Lung (tissue), 13 donors: ENCODE results near the gene HSPA1B. TPM values are rescaled to one million over a fixed set of nuclear protein-coding genes. Genes with fewer than 3 reads are reported as not detected.
A peak's percentile ranks its signal among the peaks of the same experiment; 100 is the strongest.

Source experiments
- ATAC-seq: fragments of 200-7000 bp; cut with Tn5 transposase; one replicate; pipeline ENCODE4 v1.9.1; 2020; ENCODE audit warnings: moderate number of reproducible peaks; ENCODE audit not compliant: insufficient read depth, low FRiP score
- DNase-seq, 3 donors: peaks; one replicate each; pipeline ENCODE4 v3.0.0-alpha.2; 2013 to 2017
- H3K27ac ChIP-seq, 2 donors: one replicate each; pipeline ENCODE4 v1.5.1; 2013; ENCODE audit warnings: mild to moderate bottlenecking in 2 of 2, moderate library complexity in 2 of 2, control low read depth in 1 of 2, inconsistent platforms in 1 of 2, low read depth in 1 of 2, low read length in 1 of 2
- H3K27me3 ChIP-seq, 3 donors: one replicate each; pipeline ENCODE4 v1.5.1; 2013; ENCODE audit warnings: low read length in 2 of 3; ENCODE audit not compliant: control insufficient read depth in 3 of 3, insufficient read depth in 3 of 3
- H3K36me3 ChIP-seq, 4 donors: one replicate each; pipeline ENCODE4 v1.5.1; 2013; ENCODE audit warnings: low read length in 4 of 4, mild to moderate bottlenecking in 1 of 4, moderate library complexity in 1 of 4; ENCODE audit not compliant: control insufficient read depth in 4 of 4, insufficient read depth in 4 of 4
- H3K4me1 ChIP-seq, 5 donors: one replicate each; pipeline ENCODE4 v1.5.1; 2013; ENCODE audit warnings: low read length in 5 of 5, mild to moderate bottlenecking in 2 of 5, moderate library complexity in 1 of 5; ENCODE audit not compliant: control insufficient read depth in 5 of 5, insufficient read depth in 5 of 5
- H3K4me3 ChIP-seq: one replicate; pipeline ENCODE4 v1.5.1; 2013; ENCODE audit warnings: mild to moderate bottlenecking, control low read depth, moderate library complexity
- H3K9ac ChIP-seq, 2 donors: one replicate each; pipeline ENCODE4 v1.5.1; 2013; ENCODE audit warnings: low read length in 2 of 2, control low read depth in 1 of 2; ENCODE audit not compliant: insufficient read depth in 1 of 2
- H3K9me3 ChIP-seq, 4 donors: one replicate each; pipeline ENCODE4 v1.5.1; 2013; ENCODE audit warnings: low read length in 3 of 4, mild to moderate bottlenecking in 1 of 4, moderate library complexity in 1 of 4; ENCODE audit not compliant: control insufficient read depth in 4 of 4, insufficient read depth in 3 of 4
- WGBS, 2 donors: extraction: QIAGEN DNeasy Blood & Tissue Kit; methylation state at CpG; one replicate each; pipeline ENCODE4 v1.1.7; 2013; 5-methylcytosine and 5-hydroxymethylcytosine counted together
- polyA plus RNA-seq, 2 donors: library from polyadenylated mRNA; stranded (reverse); fragments of 200-250 nt; gene quantifications; one replicate each; pipeline ENCODE4 v1.2.1, GENCODE V29; 2013
- small RNA-seq: library from RNA; depleted of rRNA; stranded (forward); fragments of <200 nt; gene quantifications from one replicate; pipeline ENCODE3, GENCODE V24; 2014; ENCODE audit warnings: low replicate concordance
- total RNA-seq, 2 donors: library from RNA; depleted of rRNA in 1 of 2; stranded (reverse); fragments of >200 nt in 1 of 2; gene quantifications; one replicate each; pipeline ENCODE4 v1.2.1, GENCODE V29; 2014 to 2021
- TF ChIP-seq, protein P1 (sequence below): IDR thresholded peaks from 2 replicates; pipeline ENCODE4 v1.5.1; 2012; ENCODE audit warnings: mild to moderate bottlenecking; ENCODE audit errors: control extremely low read depth, extremely low read depth
- donor health status: control.
- donor health status: control.
- donor health status: Bipolar disorder and iron deficiency.
- donor health status: healthy.
- donor health status: DM: yes; HTN: yes; CAD: no.

The HSPA1B gene
- total and polyA plus RNA-seq, 4 donors: 33.2 to 1,377 (median 99.4) TPM

DNA sequence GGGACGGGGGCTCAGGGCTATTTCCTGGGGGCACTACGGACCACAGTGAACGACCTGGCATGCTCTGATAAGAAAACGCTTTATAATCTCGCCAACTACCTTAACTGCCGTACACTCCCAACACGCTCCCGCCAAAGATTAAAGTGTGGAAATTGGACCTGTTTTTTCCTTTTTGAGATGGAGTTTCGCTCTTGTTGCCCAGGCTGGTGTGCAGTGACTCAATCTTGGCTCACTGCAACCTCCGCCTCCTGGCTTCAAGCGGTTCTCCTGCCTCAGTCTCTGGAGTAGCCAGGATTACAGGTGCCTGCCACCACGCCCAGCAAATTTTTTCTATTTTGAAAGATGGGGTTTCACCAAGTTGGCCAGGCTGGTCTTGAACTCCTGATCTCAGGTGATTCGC is 51.6 kb downstream of the HSPA1B start:
- Histone ChIP-seq H3K27me3 (no peaks in the 10 kb centered on the region), H3K9me3 (no peaks in the 10 kb centered on the region), H3K4me3 (no peak overlapping the region), H3K4me1 (peaks cover 0 to 6% (median 0%) of the 10 kb centered on the region in 5 donors), H3K36me3 (peaks cover 2 to 41% (median 19%) of the 10 kb centered on the region in 4 donors), H3K27ac (no peak overlapping the region), H3K9ac (no peak overlapping the region)
- DNase-seq (no peak), ATAC-seq (no peak)
- TF ChIP-seq, protein P1, sequence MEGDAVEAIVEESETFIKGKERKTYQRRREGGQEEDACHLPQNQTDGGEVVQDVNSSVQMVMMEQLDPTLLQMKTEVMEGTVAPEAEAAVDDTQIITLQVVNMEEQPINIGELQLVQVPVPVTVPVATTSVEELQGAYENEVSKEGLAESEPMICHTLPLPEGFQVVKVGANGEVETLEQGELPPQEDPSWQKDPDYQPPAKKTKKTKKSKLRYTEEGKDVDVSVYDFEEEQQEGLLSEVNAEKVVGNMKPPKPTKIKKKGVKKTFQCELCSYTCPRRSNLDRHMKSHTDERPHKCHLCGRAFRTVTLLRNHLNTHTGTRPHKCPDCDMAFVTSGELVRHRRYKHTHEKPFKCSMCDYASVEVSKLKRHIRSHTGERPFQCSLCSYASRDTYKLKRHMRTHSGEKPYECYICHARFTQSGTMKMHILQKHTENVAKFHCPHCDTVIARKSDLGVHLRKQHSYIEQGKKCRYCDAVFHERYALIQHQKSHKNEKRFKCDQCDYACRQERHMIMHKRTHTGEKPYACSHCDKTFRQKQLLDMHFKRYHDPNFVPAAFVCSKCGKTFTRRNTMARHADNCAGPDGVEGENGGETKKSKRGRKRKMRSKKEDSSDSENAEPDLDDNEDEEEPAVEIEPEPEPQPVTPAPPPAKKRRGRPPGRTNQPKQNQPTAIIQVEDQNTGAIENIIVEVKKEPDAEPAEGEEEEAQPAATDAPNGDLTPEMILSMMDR: no peak
- 68 to 82% methylated on average over 13 of the region's 13 CpGs for WGBS, 2 donors

Small RNA genes lying within 50 kb of the gene (small RNA-seq; reads per million reads assigned to genes)
- gene RF00019 (not detected), gene SNORD48 (146 reads per million, percentile 98 among the genes with 10 or more reads in this experiment), gene SNORD52 (not detected)

Other genes with a start within 250 kb of the HSPA1B start
Only the 30 nearest of the 38 such genes appear.
- 1 to 10 TPM; 1.3 to 2.5 TPM for gene APOM, start 171.8 kb upstream of the HSPA1B start, total RNA-seq
- 1 to 10 TPM; 2.2 to 8.8 TPM for gene APOM, start 171.8 kb upstream of the HSPA1B start, polyA plus RNA-seq
- 10 to 100 TPM; 18.9 to 26.8 TPM for gene C6orf47, start 167.0 kb upstream of the HSPA1B start, total RNA-seq
- gene C6orf47, start 167.0 kb upstream of the HSPA1B start, polyA plus RNA-seq: 10 to 100 TPM; 23.5 to 24.5 TPM
- 10 to 100 TPM; 13.3 to 16.6 TPM for gene GPANK1, start 162.7 kb upstream of the HSPA1B start, total RNA-seq
- 10 to 100 TPM; 12.7 to 15.7 TPM for gene GPANK1, start 162.7 kb upstream of the HSPA1B start, polyA plus RNA-seq
- gene CSNK2B, start 161.7 kb upstream of the HSPA1B start, total RNA-seq: 100 to 1,000 TPM; 114 to 123 TPM
- 100 to 1,000 TPM; 150 to 154 TPM for gene CSNK2B, start 161.7 kb upstream of the HSPA1B start, polyA plus RNA-seq
- gene LY6G5B, start 157.8 kb upstream of the HSPA1B start, total RNA-seq: 10 to 100 TPM in 1 of 2 donors, 1 to 10 TPM in 1; 5.7 to 13.7 TPM
- 1 to 10 TPM; 7.6 to 8.8 TPM for gene LY6G5B, start 157.8 kb upstream of the HSPA1B start, polyA plus RNA-seq
- gene LY6G5C, start 146.7 kb upstream of the HSPA1B start, total RNA-seq: 1 to 10 TPM; 3.0 to 5.0 TPM
- gene LY6G5C, start 146.7 kb upstream of the HSPA1B start, polyA plus RNA-seq: 1 to 10 TPM; 2.8 to 3.9 TPM
- 10 to 100 TPM; 49.5 to 57.7 TPM for gene ABHD16A, start 124.4 kb upstream of the HSPA1B start, total RNA-seq
- gene ABHD16A, start 124.4 kb upstream of the HSPA1B start, polyA plus RNA-seq: 10 to 100 TPM; 30.6 to 68.6 TPM
- under 1 TPM in 1 of 2 donors, not detected in 1; 0.21 TPM for gene LY6G6F, start 120.9 kb upstream of the HSPA1B start, total RNA-seq
- 1 to 10 TPM in 1 of 2 donors, not detected in 1; 2.2 TPM for gene LY6G6F, start 120.9 kb upstream of the HSPA1B start, polyA plus RNA-seq
- gene LY6G6D, start 112.4 kb upstream of the HSPA1B start, total RNA-seq: not detected
- gene LY6G6D, start 112.4 kb upstream of the HSPA1B start, polyA plus RNA-seq: not detected
- not detected for gene LY6G6C, start 106.0 kb upstream of the HSPA1B start, total RNA-seq
- gene LY6G6C, start 106.0 kb upstream of the HSPA1B start, polyA plus RNA-seq: under 1 TPM; 0.14 to 0.16 TPM
- gene MPIG6B, start 104.4 kb upstream of the HSPA1B start, total RNA-seq: 1 to 10 TPM in 1 of 2 donors, under 1 TPM in 1; 0.64 to 1.1 TPM
- gene MPIG6B, start 104.4 kb upstream of the HSPA1B start, polyA plus RNA-seq: 1 to 10 TPM in 1 of 2 donors, under 1 TPM in 1; 0.45 to 2.3 TPM
- 10 to 100 TPM; 60.3 to 80.0 TPM for gene DDAH2, start 98.4 kb upstream of the HSPA1B start, total RNA-seq
- gene DDAH2, start 98.4 kb upstream of the HSPA1B start, polyA plus RNA-seq: 100 to 1,000 TPM; 103 to 130 TPM
- 100 to 1,000 TPM; 231 to 368 TPM for gene CLIC1, start 91.2 kb upstream of the HSPA1B start, total RNA-seq
- 100 to 1,000 TPM; 387 to 763 TPM for gene CLIC1, start 91.2 kb upstream of the HSPA1B start, polyA plus RNA-seq
- gene MSH5, start 87.7 kb upstream of the HSPA1B start, total RNA-seq: 10 to 100 TPM; 11.6 to 17.8 TPM
- 10 to 100 TPM in 1 of 2 donors, 1 to 10 TPM in 1; 4.5 to 15.1 TPM for gene MSH5, start 87.7 kb upstream of the HSPA1B start, polyA plus RNA-seq
- gene SAPCD1, start 65.1 kb upstream of the HSPA1B start, total RNA-seq: 1 to 10 TPM; 1.7 to 4.4 TPM
- gene SAPCD1, start 65.1 kb upstream of the HSPA1B start, polyA plus RNA-seq: 1 to 10 TPM; 1.3 to 6.3 TPM
- gene VWA7, start 50.4 kb upstream of the HSPA1B start, total RNA-seq: 10 to 100 TPM in 1 of 2 donors, 1 to 10 TPM in 1; 4.6 to 14.2 TPM
- 1 to 10 TPM; 2.2 to 6.7 TPM for gene VWA7, start 50.4 kb upstream of the HSPA1B start, polyA plus RNA-seq
- 10 to 100 TPM; 32.2 to 95.4 TPM for gene VARS1, start 32.0 kb upstream of the HSPA1B start, total RNA-seq
- gene VARS1, start 32.0 kb upstream of the HSPA1B start, polyA plus RNA-seq: 10 to 100 TPM; 36.3 to 45.8 TPM
- gene LSM2, start 20.8 kb upstream of the HSPA1B start, total RNA-seq: 10 to 100 TPM; 22.0 to 39.4 TPM
- gene LSM2, start 20.8 kb upstream of the HSPA1B start, polyA plus RNA-seq: 10 to 100 TPM; 52.0 to 66.7 TPM
- gene HSPA1L, start 12.5 kb upstream of the HSPA1B start, total RNA-seq: 1 to 10 TPM; 1.9 to 2.3 TPM
- gene HSPA1L, start 12.5 kb upstream of the HSPA1B start, polyA plus RNA-seq: 1 to 10 TPM; 1.0 to 1.2 TPM
- 1,000 to 10,000 TPM in 1 of 2 donors, 100 to 1,000 TPM in 1; 118 to 1,149 TPM for gene HSPA1A, start 12.2 kb upstream of the HSPA1B start, total RNA-seq
- gene HSPA1A, start 12.2 kb upstream of the HSPA1B start, polyA plus RNA-seq: 100 to 1,000 TPM in 1 of 2 donors, 10 to 100 TPM in 1; 90.6 to 161 TPM
- 10 to 100 TPM; 53.2 to 71.3 TPM for gene NEU1, start 35.1 kb downstream of the HSPA1B start, total RNA-seq
- 10 to 100 TPM; 69.6 to 82.5 TPM for gene NEU1, start 35.1 kb downstream of the HSPA1B start, polyA plus RNA-seq
- gene SLC44A4, start 51.3 kb downstream of the HSPA1B start, total RNA-seq: 100 to 1,000 TPM in 1 of 2 donors, 10 to 100 TPM in 1; 66.4 to 121 TPM
- gene SLC44A4, start 51.3 kb downstream of the HSPA1B start, polyA plus RNA-seq: 10 to 100 TPM; 22.2 to 33.0 TPM
- 10 to 100 TPM; 37.6 to 43.4 TPM for gene EHMT2, start 70.0 kb downstream of the HSPA1B start, total RNA-seq
- gene EHMT2, start 70.0 kb downstream of the HSPA1B start, polyA plus RNA-seq: 10 to 100 TPM; 21.2 to 31.9 TPM
- gene ZBTB12, start 74.3 kb downstream of the HSPA1B start, total RNA-seq: 1 to 10 TPM; 6.4 to 7.3 TPM
- gene ZBTB12, start 74.3 kb downstream of the HSPA1B start, polyA plus RNA-seq: 1 to 10 TPM; 2.8 to 3.9 TPM
- gene C2, start 100.0 kb downstream of the HSPA1B start, total RNA-seq: 100 to 1,000 TPM in 1 of 2 donors, 10 to 100 TPM in 1; 28.6 to 194 TPM
- gene C2, start 100.0 kb downstream of the HSPA1B start, polyA plus RNA-seq: 100 to 1,000 TPM in 1 of 2 donors, 10 to 100 TPM in 1; 69.1 to 230 TPM
- 100 to 1,000 TPM; 212 to 255 TPM for gene CFB, start 118.4 kb downstream of the HSPA1B start, total RNA-seq
- 100 to 1,000 TPM; 173 to 297 TPM for gene CFB, start 118.4 kb downstream of the HSPA1B start, polyA plus RNA-seq
- gene NELFE, start 131.2 kb downstream of the HSPA1B start, total RNA-seq: 10 to 100 TPM; 57.5 to 69.0 TPM
- gene NELFE, start 131.2 kb downstream of the HSPA1B start, polyA plus RNA-seq: 10 to 100 TPM; 53.1 to 59.9 TPM
- gene SKIC2, start 131.4 kb downstream of the HSPA1B start, total RNA-seq: 10 to 100 TPM; 28.1 to 70.6 TPM
- gene SKIC2, start 131.4 kb downstream of the HSPA1B start, polyA plus RNA-seq: 10 to 100 TPM; 52.7 to 78.0 TPM
- 10 to 100 TPM; 11.9 to 18.7 TPM for gene DXO, start 144.4 kb downstream of the HSPA1B start, total RNA-seq
- gene DXO, start 144.4 kb downstream of the HSPA1B start, polyA plus RNA-seq: 10 to 100 TPM; 15.1 to 23.9 TPM
- gene C4A, start 154.3 kb downstream of the HSPA1B start, total RNA-seq: 100 to 1,000 TPM in 1 of 2 donors, 10 to 100 TPM in 1; 82.6 to 183 TPM
- 100 to 1,000 TPM in 1 of 2 donors, 10 to 100 TPM in 1; 48.3 to 284 TPM for gene C4A, start 154.3 kb downstream of the HSPA1B start, polyA plus RNA-seq